TTC549 (cell line): ENCODE measurements around the gene CCN6.
"Not testable (repeated sequence)": the region's sequence is repeated elsewhere in the genome, so short reads cannot be mapped to it uniquely, and the experiment has no call there.

Experiments used
- FAIRE-seq: peaks from 2 replicates; lab custom pipeline; 2012; peaks lifted over from hg19 to GRCh38; lab: Jason Lieb, UNC

CCN6 gene

DNA sequence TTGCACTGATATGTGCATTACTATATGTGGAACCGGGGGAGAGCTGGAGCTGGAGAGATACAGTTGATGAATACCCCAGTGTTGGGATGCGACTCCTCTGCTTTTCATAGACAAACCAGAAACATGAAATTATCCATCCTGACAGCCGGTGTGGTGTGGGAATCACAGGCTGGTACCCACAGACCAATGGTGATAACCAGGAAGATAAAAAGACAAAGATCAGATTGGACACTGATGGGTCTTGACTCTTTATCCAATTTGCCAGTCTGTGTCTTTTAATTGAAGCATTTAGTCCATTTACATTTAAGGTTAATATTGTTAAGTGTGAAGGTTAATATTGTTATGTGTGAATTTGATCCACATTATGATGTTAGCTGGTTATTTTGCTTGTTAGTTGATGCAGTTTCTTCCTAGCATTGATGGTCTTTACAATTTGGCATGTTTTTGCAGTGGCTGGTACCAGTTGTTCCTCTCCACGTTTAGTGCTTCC lies 2.6 kb upstream of the CCN6 start:
- FAIRE-seq: not testable (repeated sequence)

DNA sequence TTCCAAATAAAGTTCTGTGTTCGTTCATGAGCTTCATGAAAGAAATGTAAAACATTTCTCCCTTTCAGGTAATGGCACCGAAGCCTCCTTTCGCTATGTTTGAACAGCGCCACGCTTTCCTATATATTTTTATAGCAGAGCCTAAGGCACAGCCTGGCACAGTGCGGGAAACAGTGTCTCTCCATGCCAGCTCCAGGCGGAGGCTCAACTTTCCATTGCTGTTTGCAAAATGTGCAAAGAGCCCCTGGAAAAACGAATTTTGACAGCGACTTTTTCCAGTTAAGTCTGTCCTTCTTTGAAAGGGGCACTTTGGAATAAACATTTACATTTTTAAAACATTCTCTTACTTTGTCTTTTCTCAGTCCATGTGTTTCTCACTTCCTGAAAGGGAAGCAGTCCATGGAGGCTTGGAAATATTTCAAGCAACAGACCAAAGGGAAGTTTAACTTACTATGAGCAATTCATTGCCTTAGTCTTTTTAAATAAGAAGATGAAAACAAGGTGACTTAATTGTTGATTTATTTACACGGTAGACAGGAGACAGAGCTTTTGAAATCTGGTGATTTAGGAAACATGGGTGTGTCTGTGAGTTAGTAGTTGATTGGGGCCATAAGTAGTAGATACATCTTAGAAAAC lies 769 bp downstream of the CCN6 start:
- FAIRE-seq: no peak

DNA sequence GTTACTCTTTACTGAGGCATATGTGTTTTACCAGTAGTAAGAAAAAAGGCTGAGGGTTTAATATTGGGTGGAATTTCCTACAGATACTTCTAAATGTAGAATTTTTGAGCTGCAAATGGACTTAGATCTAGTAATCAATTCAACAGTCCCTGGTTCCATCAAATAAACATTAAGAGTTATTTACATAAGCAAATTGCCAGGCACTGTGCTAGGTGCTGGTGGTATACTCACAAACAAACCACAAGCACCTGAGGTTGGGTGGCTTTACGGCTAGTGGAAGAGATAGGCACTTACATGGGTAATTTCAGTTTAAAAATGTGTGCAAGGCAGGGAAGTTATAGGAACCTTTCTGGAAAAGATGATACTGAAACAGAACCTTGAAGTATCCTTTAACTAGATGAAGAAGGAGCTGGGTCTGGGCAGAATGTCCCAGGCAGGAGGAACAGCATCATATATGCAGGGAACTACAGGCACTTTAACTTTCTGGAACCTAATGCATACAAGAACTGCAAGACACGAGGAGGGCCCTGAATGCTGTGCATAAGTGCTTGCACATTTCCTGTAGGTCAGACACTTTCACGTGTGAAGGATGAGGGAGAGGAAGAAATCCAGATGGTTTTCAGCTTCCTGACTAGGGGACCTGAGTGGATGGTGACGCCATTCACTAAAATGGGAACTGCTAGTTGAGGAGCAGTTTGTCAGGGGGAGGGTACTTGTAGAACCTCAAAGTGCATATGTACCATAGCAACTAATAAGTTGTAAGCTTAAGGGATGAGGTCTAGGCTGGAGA lies 4.5 kb downstream of the CCN6 start:
- FAIRE-seq: no peak

DNA sequence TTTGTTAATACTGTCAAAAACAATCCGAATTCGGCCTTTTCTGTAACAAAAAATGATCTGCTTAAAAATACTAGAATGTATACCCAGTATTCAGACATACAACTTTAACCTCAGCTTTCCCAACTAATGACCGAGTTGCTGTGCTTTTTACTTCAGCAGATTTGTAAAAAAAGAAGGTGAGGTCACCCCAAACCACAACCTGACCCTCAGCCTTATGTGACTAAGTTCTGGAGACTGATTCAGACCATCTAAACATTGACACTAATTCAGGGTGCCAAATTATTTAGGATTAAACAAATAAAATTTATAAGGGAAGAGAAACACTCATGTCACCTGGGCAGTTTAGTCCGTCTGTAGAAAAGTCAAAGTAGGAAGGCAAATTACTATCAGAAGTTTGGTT lies 7.7 kb downstream of the CCN6 start:
- FAIRE-seq: no peak

DNA sequence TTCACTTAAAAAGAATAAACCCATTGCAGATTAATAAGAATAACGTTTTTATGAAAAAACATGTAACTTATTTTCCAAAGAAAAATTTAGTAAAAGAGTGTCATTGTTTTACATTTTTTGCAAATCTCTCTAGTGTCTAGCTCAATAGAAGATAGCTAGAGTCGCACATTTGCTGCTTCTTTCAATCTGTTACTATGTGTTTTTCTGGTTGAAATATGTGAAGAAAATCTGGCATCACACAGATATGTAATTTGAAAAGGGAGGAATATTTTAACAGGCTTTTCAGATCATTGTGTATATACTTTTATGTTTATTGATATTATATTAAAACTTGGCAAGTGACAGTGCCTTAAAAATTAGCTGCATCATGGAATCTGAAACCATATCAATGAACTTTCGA lies 9.1 kb downstream of the CCN6 start:
- no peak for FAIRE-seq

DNA sequence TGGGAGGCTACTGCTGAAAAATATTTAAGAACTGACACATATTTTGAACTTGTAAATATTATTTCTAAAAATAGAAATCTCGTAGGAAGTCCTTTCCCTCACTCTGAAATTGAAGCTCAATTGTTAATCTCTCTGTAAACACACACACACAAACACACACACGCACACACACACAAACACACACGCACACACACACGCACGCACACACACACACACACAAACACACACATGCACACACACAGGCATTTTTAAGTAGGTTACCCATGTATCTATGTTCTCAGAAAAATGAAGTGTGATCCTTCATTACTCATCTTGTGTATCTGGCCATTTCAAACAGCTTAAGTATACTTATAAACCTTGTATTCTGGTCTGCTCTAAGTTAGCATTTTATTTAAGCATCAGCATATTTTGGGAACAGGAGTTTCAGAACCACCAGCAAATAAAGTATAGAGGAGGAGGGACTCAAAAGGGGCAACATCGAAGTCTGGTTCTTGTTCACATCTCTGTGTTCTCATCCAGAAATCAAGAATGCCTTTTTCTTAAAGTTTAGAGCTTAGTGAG lies 11.6 kb downstream of the CCN6 start:
- FAIRE-seq: no peak

DNA sequence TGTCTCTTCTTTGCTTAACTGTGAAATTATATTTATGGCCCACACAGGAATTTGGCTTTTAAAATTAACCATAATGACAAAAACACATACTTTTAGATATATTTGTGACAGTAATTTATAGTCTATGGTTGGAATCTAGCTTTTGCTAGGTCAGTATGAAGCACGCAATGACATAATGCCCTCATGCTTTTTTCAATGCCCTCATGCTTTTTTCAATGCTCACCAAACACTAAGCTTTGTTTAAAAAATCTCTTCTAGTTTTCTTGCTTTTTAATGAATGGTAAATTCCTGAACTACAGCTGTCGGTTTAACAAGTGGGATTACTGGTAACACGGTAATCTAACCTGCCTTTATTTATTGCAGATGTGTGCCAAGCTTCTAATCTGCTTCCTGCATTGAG lies 12.7 kb downstream of the CCN6 start:
- no peak for FAIRE-seq

DNA sequence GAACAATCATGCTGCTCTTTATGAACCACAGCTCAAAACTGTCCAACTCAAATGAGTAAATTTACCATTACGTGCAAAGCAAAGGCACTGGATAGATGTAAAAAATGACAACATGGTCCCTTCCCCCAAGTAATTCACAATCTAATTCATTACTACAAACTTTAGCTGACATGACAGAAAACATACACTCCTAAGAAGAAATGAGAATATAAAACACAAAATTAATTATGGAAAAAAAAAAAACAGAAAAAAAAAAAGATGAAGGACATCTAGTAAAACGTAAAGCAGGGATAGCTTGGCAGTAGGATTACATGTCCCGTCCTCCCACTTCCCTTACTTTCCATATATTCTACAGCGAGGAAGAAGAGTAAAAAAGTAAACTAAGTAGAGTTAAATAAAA lies 27.7 kb downstream of the CCN6 start:
- no peak for FAIRE-seq

DNA sequence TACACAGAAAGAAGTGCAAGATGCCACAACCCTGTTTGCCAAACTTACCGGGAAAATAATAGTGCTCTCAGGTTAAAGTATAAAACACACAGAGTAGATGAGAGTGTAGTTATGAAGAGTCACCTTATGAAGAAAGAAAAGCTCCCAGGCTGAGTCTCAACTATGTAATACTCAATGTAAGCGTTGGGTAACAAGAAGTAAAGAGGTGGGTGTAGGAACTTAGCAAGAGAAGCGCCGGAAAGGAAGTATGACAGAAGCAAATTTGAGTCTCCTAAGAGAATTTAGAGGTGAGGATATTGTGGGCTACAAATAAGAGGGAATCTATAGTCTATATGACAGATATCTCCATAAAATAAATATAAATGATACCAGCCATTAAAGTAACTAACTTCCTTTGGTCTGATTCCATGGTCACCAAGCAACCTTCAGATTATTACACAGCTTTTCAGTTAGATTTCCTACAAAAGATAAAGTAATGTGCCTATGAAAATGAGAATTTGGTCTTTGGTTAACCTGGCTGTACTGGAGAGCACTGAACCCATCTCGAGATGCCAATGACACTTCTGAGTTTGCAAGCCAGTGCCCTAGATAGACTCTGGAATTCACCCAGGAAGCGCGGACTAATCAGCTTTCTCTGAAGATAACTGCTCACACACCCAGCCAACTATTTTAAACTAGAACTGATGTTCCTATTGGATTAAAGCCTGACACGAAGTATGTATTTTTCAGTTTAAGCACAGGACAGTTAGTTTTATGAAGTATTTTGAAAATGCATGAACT lies 31.6 kb downstream of the CCN6 start:
- no peak for FAIRE-seq

DNA sequence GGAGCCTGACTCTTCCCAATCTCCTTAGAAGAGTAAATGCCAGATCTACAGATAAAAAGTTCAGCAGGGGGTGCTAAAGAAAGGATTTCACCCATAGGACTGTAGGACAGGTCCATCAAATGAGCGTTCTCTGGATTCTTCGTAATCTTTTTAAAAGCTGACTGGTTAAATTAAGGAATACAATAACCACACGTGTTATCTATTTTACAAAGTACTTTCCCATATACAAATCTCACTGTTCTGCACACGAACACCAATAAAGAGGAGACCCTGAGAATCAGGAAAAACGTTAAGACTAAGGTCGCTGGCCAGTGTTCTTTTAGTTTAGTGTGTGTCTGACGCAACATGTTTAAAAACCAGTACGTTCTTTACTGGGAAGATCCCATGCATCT lies 32.8 kb downstream of the CCN6 start:
- FAIRE-seq: no peak

DNA sequence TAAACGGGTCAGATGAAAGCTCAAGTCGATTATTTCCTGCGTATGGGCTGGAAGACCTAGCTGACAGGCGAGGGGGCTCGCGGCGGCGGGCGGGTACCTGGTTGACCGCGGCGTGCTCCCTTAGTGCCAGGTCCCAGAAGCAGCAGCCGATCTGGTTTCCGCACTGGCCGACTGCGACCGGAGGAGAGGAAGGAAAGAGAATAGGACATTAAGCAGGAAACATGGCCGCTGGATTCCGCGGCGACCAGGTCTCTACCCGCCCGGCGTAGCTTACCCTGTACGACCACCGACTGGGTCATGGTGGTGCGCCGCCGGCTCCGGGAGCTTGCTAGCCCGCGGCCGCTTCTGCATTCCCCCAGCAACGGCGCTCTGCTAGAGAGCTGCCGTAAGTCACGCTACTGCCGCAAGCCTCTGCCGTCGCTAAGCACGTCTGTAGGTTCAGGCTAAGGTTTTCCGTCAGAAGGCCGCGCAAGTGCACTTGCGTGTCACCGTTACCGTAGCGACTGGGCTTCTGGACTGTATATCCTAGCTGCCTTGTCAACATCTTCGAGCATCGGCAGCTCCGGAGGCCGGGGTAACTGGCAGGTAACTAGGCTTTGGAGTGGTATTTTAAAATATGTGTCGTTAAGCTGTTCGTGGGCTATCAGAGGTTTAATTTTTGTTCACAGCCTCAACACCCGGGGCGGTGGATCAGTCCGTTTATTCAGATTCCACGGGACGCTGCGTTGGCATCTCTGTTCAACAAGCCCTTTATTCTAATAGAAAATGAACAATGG lies 33.4 kb downstream of the CCN6 start, which contains the start of the genes FAM229B and TUBE1:
Gene FAM229B (plus strand): TSS at position 456 of the 776 bp plus-strand sequence. CDS start 11,693 bp downstream, outside the sequence.
Gene TUBE1 (minus strand): TSS at position 347 of the 776 bp plus-strand sequence. CDS start 48 bp downstream, at position 299.
- FAIRE-seq: peak; percentile 62

DNA sequence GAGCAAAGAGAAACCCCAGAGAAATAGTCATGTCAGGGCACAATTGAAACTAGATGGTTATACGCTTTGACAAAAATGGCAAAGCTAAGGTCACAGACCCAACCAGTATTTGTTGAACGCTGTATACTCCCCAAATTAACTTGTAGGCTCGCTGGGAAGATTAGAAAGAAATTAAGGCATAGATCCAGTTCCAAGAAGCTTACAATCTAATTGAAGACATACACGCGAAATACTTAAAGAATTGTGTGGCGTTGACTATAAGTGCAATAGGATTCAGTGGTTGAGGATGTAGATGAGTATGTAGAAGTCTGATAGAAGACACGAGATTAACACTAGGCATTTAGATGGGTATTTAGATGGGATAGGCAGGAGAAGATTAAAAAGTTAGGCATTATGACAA lies 34.0 kb downstream of the CCN6 start:
- FAIRE-seq: no peak

DNA sequence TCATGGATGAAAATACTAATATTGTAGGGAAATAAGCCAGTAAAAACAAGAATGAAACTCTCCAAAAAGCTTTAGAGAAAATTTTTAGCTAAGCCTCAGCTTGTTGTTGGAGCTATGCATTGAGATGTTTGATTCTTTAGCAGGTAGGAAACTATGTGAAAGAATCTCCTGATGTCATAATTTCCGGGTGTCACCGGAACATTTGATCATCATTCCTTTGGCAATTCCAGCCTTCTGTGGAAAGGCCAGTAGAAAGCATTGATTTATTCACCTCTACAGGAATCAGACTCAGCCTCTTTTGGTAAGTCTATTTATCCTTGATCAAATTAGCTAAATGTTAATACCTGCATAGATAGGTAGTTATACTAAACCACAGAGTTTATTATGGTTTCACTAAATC lies 43.0 kb downstream of the CCN6 start:
- no peak for FAIRE-seq

DNA sequence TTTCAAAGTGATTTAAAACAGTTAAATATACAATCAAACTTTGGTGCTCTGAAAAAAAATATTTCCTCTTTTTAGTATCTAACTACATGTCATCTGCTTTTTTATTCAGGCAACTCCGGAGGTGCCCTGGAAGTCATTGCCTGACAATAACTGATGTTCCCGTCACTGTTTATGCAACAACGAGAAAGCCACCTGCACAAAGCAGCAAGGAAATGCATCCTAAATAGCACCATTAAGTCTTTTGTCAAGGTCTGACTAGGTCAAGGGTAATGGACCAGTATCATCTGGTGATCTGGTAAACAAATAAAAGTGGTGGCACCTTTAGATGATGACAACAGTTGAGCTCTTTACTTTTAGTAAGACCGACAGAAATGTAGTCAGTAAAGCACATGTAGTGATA lies 46.7 kb downstream of the CCN6 start:
- no peak for FAIRE-seq

DNA sequence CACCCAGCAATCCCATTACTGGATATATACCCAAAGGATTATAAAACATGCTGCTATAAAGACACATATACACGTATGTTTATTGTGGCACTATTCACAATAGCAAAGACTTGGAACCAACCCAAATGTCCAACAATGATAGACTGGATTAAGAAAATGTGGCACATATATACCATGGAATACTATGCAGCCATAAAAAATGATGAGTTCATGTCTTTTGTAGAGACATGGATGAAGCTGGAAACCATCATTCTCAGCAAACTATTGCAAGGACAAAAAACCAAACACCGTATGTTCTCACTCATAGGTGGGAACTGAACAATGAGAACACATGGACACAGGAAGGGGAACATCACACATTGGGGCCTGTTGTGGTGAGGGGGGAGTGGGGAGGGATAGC lies 52.1 kb downstream of the CCN6 start:
- not testable (repeated sequence) for FAIRE-seq

DNA sequence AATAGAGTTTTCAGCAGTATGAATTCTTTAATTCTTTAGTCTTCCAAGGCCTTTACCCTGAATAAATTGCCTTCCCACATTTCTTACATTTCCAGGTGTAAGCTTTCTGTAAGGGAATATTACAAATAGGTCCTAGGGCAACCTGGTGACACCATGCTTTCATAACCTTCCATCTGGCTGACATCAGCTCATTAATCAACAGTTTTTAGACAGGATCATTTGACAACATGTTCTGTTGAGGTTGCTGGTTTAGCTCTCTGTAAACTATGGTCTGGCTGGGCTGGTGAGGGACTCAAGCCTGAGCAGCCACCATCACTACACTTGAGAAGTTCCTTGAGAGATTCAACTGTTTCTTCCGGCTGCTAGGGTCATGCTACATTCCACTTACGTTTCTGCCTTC lies 52.7 kb downstream of the CCN6 start:
- FAIRE-seq: no peak

DNA sequence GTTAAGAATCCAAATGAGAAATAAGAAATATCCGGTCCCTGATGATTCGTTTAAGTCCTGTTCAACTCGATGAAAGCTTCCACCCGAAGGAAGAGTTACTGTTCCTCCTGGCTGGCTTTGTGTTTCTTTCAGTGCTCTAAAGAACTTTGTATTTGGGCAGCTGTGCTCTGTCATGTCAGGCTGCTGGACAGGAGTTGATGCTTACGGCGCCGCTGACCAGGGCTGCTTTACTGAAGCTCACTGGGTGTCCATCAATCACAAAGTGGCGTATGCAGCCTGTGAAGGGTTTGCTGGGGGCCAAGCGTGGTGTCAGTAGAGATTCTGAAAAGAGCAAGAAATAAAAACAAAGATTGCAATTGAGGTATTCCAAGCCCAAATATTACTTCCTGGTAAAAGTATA lies 55.4 kb downstream of the CCN6 start:
- FAIRE-seq: no peak

DNA sequence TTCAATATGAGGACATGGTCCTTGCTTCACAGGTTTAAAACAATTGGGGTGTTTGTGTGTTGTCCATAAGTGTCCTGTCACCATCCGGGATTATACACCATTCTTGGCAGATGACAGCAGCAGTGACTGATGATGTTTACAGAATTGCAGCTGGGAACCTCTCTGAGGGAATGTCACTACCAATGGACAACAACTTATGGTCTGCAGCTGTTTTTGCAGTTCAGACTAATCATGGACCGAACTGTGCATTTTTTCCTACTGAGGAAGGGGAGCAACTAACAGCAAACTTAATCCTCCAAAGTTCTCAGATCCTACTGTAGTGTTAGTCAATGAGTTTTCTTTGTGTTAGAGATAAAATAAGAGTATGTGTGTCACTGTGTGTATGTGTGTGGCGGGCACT lies 59.5 kb downstream of the CCN6 start:
- no peak for FAIRE-seq

DNA sequence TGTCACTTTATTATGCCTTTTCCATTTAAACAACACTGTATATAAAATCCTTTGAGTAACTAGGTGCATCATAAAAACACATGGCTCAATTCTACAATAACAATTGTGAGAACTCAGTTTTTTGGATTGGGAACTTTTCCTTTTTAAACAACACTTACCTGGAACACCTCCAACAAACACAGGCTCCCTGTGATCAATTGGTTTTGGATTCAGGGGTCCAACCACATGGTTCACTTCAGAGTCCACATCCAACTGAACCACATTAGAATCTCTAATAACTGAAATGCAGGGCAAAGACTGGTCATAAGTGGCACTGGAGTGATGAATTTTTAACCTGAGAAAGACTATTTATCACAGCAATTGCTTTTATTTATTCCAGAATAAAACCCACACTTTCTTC lies 60.0 kb downstream of the CCN6 start:
- no peak for FAIRE-seq

DNA sequence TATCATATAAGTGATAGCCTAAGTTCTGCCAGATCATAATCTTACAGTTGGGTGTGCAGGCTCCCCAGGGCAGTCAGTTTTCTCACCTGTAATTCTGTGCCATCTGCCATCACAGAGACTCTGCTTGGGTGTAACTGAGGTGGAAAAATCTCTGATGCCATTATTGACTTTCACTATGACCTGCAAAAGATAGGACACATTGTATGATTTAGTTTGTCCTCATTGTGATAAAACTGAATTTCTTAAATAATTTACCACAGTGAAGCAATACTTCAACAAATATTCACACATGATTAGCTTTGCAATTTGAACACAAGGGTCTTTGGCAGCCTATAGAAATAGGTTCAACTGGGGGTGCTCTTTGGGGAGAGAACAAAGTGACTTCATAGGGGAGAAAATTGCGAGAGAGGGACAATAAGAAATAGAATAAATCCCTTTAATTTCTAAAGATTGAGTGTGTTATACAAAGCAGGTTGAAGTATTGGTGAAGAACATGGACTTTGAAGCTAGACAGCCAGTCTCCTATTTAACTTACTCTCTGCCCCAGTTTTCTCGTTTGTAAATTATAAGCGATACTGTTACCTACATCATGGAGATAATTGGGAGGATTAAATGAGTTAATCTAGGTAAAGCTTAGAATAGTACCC lies 60.8 kb downstream of the CCN6 start:
- FAIRE-seq: no peak

DNA sequence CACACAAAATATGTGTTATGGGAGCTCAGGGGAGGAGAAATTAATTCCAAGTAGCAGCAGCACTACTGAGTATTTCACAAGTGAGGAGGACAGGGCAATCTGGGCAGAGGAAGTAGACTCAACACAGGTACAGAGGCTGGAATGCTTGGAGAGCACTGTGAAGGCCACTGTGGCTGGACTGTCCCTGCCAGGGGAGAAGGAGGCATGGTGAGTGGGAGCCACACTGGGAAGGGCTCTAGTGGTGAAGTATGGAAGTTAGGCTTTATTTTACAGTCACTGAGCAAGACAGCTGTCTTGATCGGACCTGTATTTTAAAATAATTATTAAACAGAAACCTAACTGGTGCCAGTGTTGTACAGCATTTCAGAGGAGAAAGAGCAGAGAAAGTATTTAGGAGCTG lies 62.3 kb downstream of the CCN6 start:
- no peak for FAIRE-seq
